HG02642 (cell line): ENCODE results near the gene PANX1.

ENCODE experiments used
- ATAC-seq: cut with Tn5 transposase; IDR thresholded peaks from one replicate; pipeline ENCODE4 v1.9.1; 2021; ENCODE audit warnings: mild to moderate bottlenecking; ENCODE audit not compliant: unreplicated experiment, poor library complexity

The PANX1 gene

DNA sequence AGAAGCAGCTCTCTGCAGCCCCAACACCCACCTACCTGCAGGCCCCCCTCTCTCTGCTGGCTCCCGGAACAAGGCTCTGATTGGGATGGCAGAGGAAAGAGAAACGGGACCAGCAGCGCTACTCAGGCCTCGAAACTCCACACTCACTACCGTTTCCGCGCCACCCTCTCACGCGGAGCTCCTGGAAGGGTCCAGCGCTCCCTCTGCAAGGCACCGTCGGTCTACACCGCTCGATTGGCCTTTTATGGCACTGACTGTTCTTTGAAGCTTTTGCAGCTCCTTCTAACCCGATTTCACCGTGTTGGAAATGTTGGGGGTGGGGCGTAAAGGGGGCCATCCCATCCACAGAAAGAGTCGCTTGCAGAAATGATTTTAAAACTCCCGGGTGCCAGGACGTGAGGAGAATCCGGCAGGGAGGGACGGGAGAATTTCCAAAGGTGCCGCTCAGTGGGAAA, 323 bp upstream of the PANX1 start:
- peak; percentile 24 for ATAC-seq

DNA sequence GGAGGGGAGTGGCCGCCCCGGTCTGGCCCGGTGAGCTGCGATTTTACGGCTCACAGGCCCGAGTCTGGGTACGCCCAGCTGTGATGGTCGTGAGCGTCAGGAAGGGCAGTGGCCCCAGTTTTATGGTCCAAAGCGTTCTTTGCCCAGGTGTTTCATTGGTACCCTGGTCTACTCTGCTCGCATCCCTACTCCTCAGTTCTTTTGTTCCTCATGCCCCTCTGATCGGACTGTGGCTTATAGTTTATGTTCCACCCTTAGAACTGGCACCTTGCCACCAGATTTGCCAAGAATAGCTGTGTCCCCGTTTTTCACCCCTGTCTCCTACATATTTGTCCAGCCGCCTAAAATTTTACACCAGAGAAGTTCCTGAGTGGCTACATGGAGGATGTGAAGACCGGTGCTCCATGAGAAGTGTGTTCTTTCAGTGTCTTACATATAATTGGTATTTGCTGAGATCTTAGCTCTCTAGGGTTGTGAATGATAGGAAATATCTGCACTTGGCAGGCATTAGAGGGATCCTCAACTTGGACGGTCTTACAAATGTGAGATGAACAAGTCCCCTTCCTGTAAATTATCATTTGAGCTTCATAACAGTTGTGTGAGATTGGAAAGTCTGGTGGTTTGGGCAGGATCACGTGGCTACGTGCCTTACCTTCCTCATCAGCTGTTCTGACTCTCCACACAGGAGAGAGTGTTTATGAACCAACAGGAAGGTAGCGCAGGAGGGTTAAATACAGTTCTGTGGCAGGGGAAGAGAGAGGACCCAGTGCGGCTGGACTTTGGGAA, 1.1 kb downstream of the PANX1 start:
- ATAC-seq: no peak

DNA sequence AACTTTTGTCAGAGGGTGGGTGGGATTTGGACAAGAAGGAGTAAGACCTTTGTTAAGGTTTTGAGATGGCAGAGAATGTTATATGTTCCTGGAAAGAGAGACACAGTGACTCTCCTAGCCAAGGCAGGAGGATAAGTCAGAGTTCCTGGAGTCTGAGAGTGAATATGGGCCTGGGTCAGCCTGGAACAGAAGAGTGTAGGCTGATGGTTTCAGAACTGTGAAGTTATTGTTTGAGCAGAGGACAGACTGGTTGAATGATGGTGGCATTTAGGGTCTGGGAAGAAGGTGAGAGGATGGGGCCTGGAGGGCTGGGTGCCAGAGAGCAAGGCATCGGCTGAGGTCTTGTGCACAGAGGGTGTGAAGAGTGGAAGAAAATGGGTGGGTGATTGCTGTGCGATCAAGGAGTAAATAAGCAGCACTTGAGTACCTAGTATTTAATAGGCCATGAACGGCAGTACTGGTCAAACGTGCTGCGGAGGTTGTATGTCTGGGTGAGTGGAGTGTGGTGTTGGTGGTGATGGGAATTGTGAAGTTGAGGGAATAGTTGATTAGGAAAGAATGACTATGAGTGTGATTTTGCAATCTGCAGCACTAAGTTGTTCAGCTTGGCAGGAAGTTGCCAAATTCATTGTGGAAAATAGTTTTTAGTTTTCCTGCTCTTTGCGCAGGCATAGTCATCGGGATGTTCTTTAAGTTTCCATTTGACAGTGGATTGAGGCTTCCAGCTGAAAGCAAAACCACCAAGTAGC, 1.8 kb downstream of the PANX1 start:
- ATAC-seq: no peak

DNA sequence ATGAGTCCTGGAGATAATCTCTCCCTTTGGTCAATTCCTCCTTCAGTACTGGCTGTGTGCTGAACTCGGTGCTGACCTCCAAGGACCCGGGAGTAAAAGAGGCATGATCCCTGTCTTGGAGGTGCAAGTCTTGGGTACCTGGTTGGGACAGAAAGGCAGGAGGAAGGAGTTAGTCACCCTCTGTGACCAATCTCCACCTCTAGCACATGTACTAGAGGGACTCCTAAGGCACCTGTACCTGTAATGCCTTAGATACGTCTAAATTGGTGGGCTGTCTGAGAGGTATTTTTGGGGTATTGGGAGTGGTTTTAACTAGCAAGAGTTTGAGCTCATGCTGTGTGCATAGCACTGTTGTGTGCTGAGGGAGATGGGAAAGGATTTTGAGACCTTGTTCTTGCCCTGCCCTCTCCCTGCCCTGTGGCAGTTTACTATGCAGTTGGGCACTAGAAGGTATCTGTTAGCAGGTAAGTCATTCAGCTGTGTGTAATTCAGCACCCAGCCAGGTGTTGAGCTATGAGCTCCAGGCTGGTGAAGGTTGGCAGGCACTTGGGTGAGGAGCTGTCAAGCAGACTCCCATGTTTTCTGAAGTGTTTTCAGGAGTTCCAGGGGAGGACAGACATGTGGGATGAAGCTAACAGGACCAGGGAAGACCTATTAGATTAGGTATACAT, 2.5 kb downstream of the PANX1 start:
- no peak for ATAC-seq

DNA sequence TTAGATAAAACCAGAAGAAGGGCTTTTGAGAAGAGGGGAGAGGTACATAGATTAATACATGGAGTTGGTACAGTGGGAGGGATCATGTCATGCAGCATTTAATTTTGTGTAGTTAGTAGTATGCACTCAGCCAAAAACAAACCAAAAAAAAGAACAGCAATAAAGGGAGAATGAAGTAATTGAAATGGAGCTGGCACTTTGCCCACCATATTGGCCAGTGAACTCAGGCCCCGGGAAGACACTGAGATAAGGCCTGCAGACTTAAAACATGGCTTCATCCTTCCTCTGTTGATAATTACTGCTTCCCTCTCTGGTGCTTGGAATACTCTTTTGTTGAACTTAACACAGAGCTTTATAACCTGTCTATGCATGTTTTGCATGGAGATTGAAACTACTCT, 3.1 kb downstream of the PANX1 start:
- no peak for ATAC-seq

DNA sequence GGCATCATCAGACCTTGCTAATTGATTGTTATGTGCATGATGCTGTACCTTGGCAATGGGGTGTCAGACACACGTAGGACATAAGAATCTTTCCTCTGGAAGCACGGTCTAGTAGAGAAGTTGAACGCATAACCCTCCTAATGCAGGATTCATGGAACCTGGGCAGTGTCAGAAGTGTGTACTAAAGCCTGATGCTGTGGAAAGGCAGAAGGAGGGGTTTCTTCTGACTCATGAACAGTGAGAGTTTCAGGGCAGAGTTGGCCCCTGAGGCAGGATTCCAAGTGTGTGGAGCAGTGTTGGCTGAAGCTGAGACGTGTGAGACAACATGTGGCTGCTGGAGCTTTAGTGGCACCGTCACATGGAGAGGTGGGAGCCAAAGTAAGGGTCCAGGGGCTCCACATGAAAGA, 3.5 kb downstream of the PANX1 start:
- ATAC-seq: no peak

DNA sequence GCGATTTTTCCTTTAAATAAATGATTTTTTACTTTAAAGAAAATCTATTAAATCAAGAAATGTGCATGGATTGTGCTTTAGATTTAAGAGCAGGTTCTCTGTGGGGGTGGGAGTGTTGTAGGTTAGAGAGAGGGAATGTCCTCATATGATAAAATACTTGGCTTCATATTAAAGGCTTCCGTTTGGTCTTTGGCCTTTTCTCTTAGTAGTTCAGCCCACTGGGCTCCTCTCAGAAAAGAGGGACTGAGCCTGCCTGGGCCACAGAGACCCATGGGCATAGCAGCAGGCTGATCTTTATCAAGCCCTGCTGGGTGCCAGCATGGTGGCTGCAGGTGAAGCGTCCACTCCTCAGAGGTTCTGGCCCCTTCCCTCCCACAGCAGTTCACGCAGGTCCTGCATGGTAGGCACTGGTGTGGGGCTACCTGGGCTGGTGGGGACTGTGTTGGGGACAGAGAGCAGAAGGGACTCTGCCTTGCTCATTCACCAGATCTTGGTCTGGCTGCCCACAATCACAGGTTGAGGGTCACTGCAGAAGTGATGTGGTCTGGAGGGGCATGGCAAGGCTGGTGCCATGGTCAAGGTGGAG, 4.3 kb downstream of the PANX1 start:
- no peak for ATAC-seq

DNA sequence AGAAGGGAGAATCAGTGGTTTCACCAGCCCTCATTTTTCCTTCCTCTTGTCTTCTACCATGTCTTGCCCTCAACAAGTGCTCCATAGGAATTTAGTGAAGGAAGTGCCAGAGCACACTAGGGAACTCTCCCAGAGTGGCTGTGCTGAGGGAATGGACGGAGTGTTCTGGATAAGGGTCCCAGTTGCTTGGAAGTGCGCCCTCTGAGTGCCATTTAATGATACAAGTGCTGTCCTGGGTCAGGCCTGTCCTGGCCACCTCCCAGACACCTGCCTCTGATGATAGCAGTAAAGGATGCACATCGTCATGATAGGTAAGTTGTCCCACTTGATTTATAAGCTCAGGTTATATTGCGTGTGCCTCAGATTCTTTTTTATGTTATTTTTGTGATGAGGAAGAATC, 5.1 kb downstream of the PANX1 start:
- no peak for ATAC-seq

DNA sequence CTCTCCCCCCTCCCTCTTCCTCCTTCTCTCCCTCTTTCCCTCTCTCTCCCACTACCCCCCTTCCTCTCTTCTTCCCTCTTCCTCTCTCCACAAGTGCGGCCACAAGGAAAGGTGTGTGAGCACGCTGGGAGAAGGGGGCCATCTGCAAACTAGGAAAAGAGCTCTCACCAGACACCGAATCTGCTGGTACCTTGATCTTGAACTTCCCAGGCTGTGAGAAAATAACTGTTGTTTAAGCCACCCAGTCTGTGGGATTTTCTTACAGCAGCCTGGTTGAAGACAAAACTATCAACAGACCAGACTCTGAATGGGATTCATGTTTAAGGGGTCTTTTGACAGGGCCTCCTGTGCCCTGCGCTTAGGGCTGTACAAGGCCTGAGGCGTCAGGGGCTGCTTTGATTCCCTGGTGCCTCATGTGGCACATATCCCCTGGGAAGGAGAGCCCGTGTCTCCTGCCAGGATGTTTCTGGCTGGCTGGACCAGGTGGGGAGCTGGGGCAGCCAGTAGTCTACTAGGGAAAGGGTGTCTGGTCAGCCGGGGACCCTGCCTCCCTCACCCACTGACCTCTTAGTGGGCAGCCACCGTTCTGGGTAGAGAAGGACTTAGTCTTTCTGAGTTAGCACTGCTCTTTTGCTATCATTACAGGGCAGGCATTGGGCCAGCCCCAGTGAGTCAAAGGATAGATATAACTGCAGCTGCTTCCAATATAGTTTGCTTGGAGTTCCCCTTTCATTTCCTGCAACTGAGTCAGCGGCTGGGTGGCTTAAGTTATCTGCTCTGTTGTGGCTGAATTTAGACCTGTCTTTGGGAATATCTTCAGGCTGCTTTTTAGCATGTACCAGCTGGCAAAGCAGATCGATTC, 6.2 kb downstream of the PANX1 start:
- peak; percentile 66 for ATAC-seq

DNA sequence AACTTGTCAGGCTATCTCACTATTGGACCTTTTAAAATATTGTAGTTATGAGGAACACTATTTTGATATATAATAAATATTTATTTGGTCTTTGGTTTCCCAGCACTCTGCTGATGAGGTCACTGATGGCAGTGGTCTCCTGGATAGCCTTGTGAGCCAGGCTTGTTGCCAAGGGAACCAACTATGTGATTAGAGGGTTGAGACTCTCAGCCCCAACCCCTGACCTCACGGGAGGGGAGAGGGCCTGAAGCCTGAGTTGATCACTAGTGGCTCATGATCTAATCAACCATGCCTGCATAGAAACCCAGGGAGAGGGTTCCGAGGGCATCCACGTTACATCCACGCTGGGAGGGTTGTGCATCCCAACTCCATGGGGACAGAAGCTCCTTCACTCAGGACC, 10.8 kb downstream of the PANX1 start:
- ATAC-seq: no peak

DNA sequence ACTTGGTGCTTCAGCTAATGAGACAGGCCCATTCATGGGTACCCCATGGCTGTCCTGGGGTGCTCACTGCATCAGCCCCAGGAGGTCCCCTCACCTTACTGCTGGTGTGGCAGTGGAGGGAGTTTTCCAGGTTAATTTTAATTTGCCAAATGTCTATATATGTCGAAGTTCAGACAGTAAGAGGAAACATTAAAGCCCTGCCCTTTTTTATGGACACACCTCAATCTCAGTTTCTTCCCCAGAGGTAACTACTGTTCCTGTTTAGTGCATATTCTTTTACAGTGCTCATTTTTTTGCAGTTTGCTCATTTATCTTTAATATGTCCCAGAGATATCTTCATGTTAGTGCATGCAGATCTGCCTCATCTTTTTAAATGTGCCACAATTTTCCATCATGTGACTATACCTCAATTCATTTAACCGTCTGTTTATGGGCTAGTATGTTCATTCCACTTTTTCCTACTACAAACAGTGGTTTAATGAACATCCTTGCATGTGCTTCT, 11.6 kb downstream of the PANX1 start:
- no peak for ATAC-seq

DNA sequence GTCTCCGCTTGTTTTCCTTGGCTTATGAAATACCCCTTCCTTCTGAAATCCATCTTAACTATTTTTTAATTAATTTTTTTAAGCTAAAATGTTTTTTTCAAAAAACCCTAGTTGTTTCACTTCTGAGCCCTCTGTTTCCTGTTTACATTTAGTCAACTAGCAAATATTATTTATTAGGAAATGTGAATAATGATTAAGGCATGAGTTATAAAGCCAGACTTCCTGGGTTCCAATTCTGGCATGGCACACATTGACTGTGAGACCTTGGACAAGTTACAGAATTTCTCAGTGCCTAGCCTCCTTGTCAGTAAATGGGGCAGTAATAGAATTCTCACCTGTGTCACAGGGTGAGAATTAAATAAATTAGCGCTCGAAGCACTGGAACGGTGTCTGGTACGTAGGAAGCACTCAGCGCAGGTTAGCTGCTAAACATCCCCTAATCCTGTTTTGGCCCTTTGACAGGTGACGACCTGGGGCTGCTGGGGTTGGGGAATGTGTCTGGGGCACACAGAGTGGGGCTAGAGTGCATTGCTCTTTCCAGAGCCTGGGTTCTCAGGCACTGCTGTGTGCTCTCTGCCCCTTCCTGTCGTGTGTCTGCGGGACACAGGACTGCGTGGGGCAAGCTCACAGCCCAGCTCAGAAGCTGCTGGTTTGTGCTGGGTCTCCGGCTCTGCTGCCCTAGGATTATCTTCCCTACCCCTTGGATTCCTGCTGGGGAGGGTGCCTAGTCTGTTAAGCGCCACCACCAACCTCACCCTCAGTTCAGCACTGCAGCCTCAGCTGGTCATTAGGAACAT, 13.1 kb downstream of the PANX1 start:
- ATAC-seq: no peak

DNA sequence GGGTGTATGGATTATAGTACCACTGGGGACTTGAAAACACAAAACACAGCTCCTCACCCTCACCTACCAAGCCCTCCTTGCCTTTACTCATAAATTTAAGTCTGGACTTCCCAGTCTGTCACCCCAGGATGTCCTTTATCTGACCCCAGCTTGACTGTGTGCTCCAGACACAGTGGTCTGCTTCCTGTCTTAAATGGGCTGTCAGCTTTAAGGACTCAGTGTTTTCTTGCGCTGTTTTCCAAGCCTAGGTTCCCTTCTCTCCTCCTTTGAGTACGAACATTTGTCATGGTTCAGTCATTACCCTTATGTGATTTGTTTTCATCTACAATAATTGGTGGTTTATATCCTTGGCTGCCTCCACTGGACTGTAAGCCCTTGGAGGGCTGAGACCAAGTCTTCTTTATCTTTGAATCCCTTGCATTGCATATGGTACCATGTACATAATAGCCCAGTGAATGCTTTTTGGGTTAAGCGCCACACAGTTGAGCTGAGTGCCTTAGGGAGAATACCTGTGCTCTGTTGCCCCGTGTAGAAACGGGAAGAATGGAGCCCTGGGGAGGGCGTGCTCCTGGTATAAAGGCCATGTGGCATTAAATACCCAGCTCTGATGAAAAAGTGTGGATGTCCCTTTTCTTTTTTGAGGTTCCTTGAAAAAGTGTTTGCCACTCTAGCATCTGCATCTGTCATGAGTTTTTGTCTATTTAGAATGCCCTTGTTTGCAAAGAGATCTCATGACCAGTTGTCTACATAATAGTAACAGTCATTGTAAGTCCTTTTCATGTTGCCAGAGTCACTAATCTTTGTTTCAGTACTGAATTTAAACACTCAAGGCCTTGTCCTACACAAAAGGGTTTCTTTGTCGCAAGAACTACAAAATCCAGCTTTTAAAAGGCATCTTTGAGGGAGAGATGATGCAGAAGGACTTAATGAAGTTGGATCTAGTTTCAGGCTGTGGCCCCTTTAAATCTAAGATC, 14.0 kb downstream of the PANX1 start:
- no peak for ATAC-seq

DNA sequence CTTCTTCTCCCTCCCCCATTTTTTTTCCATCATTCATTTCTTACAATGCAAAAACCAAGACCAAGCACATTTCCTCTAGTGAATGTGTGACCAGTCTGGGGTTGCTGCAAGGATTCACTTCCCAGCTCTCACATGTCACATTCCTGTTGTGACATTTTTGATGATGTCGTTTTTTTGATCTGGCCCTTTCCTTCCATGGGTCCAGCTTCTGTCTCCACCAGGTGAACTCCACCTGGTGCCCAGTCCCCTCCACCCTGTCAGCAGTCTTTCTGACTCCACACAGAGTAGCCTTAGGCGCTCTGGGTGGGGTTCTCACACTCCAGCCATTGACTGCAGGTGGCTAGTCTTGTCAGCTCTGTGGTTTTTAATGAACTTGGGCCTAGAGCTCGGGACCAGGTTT, 15.6 kb downstream of the PANX1 start:
- ATAC-seq: no peak

DNA sequence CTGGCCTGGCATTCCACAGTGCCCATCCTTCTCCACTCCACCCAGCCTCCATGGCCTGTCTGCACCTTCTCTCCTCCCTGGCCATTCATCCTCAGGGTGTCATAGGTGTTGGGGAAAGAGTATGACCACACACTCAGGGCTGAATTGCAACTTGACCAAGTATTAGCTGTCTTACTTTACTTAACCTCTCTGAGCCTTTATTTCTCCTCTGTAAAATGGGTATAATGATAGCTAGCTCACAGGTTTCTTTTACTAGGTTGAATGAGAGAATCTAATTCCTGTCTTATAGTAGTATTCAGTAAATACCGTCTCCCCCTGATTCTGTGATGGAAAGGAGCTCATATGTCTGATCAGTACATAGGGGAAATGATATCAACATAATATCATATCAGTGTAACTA, 16.0 kb downstream of the PANX1 start:
- no peak for ATAC-seq

DNA sequence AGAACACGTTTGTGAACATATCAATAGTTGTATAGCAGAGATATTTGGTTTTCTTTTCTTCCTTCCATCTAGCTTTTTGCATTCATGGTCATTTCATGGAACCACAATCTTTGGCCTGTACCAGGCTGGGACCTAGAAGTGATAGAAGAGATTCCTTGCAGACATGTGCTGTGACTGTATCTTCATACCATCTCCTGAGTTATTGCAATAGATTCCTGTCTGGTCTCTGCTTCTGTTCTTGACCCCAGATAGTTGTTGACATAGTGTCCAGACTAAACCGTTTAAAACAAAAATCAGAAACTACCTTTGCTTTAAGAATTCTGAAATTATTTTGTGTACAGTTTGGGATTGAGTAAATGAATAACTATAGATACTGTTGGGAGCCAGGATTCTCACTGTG, 16.8 kb downstream of the PANX1 start:
- no peak for ATAC-seq

DNA sequence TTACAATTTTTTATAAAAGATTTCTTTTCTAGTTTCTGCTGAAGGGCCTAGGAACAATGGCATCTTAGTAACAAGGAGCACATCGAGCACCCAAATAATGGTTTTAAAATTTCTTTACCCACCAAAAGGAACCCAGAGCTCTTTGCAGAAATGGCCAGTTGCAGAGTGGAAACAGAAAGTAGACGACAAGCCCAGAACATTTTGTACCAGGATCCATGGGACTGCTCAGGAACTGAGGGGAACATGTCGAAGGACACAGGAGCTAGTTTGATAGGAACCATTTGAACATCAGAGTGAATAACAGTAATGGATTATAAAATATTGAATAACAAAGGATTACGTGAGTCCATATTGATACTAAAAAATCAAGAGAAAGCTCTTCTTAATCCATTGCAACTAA, 17.3 kb downstream of the PANX1 start:
- ATAC-seq: no peak

DNA sequence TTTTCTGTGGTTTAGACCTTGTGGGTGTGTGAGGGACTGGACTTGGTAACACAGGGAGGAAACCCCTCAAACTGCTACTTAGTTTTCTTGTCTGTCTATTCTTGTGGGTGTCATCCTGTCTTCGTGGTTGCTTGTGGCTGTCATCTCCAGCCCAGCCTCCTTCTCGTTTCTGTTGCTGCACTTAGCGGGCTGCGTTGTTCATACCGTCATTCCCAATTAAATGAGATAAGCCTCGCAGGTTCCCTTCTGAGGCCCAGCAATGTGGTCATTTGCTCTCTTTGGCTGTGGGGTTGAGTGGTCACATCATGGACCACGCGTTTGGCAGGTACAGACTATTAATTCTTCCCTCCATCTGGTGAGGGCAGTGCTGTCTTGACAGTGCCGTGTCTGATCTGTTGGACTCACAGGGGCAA, 18.8 kb downstream of the PANX1 start:
- ATAC-seq: no peak
